NCI-H510A (cell line): ENCODE measurements around the gene GALNT6.

Experiments
- DNase-seq: peaks from one replicate; lab custom pipeline; 2025; lab: John Stamatoyannopoulos, UW

GALNT6 gene

GRCh38 chr12:51381226-51382079 lies 9.8 kb downstream of the GALNT6 start:
- no peak for DNase-seq

GRCh38 chr12:51379571-51379970 lies 11.6 kb downstream of the GALNT6 start:
- no peak for DNase-seq

DNA sequence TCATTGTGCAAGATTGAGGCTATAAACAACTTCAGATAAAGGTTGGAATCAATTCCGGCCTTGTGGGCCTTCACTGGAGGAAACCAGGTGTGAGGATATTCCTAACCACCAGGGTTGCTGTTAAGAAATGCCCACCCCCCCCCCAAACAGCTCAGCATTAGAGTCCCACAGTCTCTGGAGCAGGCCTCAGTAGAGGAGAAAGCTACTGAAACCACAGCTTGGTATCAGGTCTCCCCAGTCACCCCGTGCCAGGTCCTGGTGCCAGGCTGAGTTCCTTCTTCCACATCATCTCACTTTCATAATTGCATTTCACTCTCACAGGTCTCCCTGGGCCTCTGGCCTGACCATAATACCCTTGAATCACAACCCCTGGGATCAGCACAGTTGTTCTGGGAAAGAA lies 12.5 kb downstream of the GALNT6 start:
- no peak for DNase-seq

GRCh38 chr12:51377099-51377984 lies 13.9 kb downstream of the GALNT6 start:
- no peak for DNase-seq

- DNase-seq = no peak
Observed at GRCh38 chr12:51374856-51375255, 16.4 kb downstream of the GALNT6 start.

- no peak for DNase-seq
Observed at GRCh38 chr12:51374361-51374760, 16.8 kb downstream of the GALNT6 start.

DNA sequence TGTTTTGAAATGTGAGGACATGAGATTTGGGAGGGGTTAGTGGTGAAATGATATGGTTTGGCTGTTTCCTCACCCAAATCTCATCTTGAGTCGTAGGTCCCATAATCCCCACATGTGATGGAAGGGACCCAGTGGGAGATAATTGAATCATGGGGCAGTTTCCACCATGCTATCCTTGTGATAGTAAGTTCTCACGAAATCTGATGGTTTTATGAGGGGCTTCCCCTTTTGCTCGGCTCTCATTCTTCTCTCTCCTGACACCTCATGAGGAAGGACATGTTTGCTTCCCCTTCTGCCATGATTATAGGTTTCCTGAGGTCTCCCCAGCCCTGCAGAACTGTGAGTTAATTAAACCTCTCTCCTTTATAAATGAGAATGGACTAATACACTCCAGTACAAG lies 18.0 kb downstream of the GALNT6 start:
- DNase-seq = no peak

GRCh38 chr12:51372021-51372420 lies 19.2 kb downstream of the GALNT6 start:
- no peak for DNase-seq

DNA sequence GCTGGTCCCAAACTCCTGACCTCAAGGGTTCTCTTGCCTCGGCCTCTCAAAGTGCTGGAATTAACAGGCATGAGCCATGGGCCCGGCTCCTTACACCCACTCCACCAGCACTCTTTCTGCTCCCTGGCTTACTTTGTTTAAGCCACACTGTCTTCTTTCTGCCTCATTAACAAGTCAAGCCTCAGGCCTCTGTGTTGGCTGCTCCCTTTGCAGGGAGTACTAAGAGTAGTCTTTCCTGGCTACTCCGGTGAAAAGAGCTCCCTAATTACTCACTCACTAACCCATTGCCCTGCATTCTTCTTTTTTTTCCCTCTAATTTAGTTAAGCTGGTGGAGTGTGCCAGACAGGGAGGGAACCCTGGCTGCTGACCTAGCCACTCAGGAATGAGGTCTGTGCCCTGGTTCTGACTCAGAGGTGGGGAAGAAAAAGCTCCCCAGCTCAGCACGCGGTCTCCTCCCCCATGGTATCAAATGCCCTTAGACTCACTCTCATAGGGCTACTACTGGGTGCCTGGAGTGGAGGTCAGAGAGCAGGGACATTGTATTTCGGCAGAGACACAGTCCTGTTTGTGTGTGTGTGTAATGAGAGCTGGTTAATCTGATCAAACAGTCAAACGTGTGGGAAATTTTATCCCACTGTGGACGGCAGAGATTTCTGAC lies 19.8 kb downstream of the GALNT6 start:
- DNase-seq = peak; percentile 32

GRCh38 chr12:51370667-51371066 lies 20.5 kb downstream of the GALNT6 start:
- no peak for DNase-seq

GRCh38 chr12:51369581-51369980 lies 21.6 kb downstream of the GALNT6 start:
- DNase-seq = no peak

DNA sequence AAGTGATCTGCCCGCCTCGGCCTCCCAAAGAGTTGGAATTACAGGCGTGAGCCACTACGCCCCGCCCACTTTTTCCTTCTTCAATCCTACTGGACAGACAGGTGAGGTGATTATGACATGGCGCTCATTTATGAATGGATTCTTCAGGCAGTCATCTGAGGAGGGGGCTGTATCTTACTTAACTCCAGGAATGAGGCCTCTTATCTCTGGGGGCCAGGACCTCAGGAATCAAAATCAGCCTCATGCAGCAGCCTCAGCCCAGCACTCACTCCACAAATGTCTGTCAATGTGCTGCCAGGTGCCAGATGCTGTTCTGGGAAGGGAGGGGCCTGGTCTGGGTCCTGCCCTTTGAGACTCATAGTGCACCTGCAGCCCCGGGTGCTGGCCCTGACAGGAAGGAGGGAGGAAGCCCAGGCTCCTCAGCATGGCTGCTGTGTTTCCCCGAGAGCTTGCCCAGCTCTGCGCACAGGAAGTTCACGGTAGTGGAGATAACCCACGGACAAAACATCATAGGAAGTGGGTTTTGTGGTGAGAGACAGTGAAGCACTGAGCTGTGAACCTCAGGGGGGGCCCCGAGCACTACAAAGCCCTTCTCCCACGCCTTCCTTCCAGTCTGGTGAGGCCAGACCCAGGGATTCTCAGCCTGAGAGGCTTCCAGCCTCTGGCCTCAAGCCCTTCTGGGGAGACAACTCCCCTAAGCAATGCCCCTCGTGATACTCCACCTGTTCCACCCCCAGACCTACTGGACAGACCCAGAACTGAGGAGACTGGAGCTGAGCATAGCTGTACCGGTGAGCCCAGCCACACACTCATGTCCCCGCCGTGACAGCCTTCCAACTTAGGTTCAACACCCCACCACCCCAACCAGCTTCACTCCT lies 22.3 kb downstream of the GALNT6 start:
- DNase-seq = peak; percentile 72

- DNase-seq = no peak
Observed at GRCh38 chr12:51365276-51365675, 25.9 kb downstream of the GALNT6 start.

- DNase-seq = no peak
Observed at GRCh38 chr12:51364001-51364400, 27.2 kb downstream of the GALNT6 start.

- no peak for DNase-seq
Observed at GRCh38 chr12:51362747-51363342, 28.4 kb downstream of the GALNT6 start.

GRCh38 chr12:51362307-51362706 lies 28.9 kb downstream of the GALNT6 start:
- no peak for DNase-seq

DNA sequence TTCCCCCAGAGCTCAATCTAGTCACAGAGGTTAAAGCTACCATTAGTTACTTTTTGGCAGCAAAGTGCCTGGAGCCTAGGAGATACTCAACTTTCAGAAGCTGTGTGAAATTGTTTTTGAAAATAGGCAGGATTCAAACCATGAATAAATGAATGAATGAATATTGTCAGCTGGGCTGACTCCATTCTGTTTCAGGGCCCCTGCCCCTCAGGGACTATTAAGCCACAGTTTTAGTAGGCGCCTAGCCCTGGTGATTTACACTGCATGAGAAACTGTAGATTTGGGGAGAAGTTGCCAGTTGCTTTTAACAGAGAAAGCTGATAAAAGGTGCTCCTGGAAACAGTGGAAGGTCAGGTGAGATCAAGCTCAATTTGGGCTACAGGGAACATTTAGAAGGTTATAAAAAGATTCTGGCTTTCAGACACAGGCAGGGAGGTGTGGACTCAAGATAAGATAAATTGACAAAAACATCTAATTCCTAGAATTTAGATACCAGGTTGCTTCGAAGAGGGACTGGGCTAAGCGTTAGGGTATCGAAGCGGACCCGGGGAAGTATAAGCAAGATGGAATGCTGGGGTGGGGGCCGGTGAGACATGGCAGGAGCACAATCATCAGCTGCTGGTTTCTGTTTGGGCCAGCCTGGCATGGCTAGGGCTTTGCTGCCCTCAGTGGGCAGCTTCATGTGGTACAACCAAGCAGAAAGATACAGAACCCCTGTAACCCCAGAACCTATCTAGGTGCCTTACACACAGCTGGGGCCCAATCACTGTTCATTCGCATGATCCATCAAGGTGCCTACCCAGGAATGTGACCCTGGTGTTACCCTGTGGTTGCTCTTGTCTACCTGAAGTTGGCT lies 29.8 kb downstream of the GALNT6 start:
- DNase-seq = no peak

- DNase-seq = no peak
Observed at GRCh38 chr12:51360315-51360714, 30.9 kb downstream of the GALNT6 start.

GRCh38 chr12:51359851-51360250 lies 31.4 kb downstream of the GALNT6 start:
- no peak for DNase-seq

GRCh38 chr12:51358496-51358895 lies 32.7 kb downstream of the GALNT6 start:
- no peak for DNase-seq
